Liver (tissue), 9 donors: ENCODE results near the gene PKHD1. TPM values are rescaled to one million over a fixed set of nuclear protein-coding genes. Genes with fewer than 3 reads are reported as not detected.
A peak's percentile ranks its signal among the peaks of the same experiment; 100 is the strongest.

ENCODE experiments used
- DNase-seq: peaks from one replicate; pipeline ENCODE4 v3.0.0-alpha.2; 2017; ENCODE audit warnings: low spot score
- H3K27ac ChIP-seq, 2 donors: one replicate each; pipeline ENCODE4 v1.7.0; 2013; ENCODE audit warnings: inconsistent platforms in 2 of 2, low read length in 2 of 2, control low read depth in 1 of 2, low read depth in 1 of 2, mild to moderate bottlenecking in 1 of 2
- H3K27me3 ChIP-seq, 4 donors: one replicate each; pipeline versions ENCODE4 v1.6.1 to v1.7.0; 2013; ENCODE audit warnings: low read length in 3 of 4, inconsistent platforms in 1 of 4, mild to moderate bottlenecking in 1 of 4, moderate library complexity in 1 of 4; ENCODE audit not compliant: control insufficient read depth in 4 of 4, insufficient read depth in 4 of 4
- H3K36me3 ChIP-seq, 4 donors: one replicate each; pipeline versions ENCODE4 v1.6.1 to v1.7.0; 2013; ENCODE audit warnings: low read length in 3 of 4, mild to moderate bottlenecking in 3 of 4, low read depth in 1 of 4, moderate library complexity in 1 of 4; ENCODE audit not compliant: control insufficient read depth in 4 of 4, insufficient read depth in 3 of 4
- H3K4me1 ChIP-seq, 4 donors: one replicate each; pipeline versions ENCODE4 v1.6.1 to v1.7.0; 2013; ENCODE audit warnings: low read length in 3 of 4, mild to moderate bottlenecking in 3 of 4, moderate library complexity in 1 of 4; ENCODE audit not compliant: control insufficient read depth in 4 of 4, insufficient read depth in 4 of 4
- H3K4me3 ChIP-seq, 3 donors: one replicate each; pipeline versions ENCODE4 v1.6.1 to v1.7.0; 2013; ENCODE audit warnings: low read length in 3 of 3, control low read depth in 1 of 3, low read depth in 1 of 3, mild to moderate bottlenecking in 1 of 3
- H3K9ac ChIP-seq, 2 donors: one replicate each; pipeline ENCODE4 v1.7.0; 2013; ENCODE audit warnings: low read length in 2 of 2, mild to moderate bottlenecking in 2 of 2, moderate library complexity in 2 of 2, control low read depth in 1 of 2, low read depth in 1 of 2
- H3K9me3 ChIP-seq, 4 donors: one replicate each; pipeline versions ENCODE4 v1.6.1 to v1.7.0; 2013; ENCODE audit warnings: low read length in 3 of 4; ENCODE audit not compliant: control insufficient read depth in 4 of 4
- ATF3 ChIP-seq: IDR thresholded peaks from 2 replicates; pipeline ENCODE4 v1.6.1; 2016; ENCODE audit warnings: antibody characterized with exemption
- CTCF ChIP-seq: fragments of 150-350 bp; IDR thresholded peaks from 2 replicates; pipeline ENCODE4 v1.5.1; 2017; ENCODE audit warnings: improper control_type of control experiment, low read depth, low read length; ENCODE audit not compliant: missing input control
- EGR1 ChIP-seq, 2 donors: IDR thresholded peaks; 2 replicates each; pipeline ENCODE4 v1.6.1; 2016 to 2018; ENCODE audit warnings: antibody characterized with exemption in 2 of 2, low read depth in 2 of 2
- FOXA1 ChIP-seq: IDR thresholded peaks from 2 replicates; pipeline ENCODE4 v1.6.1; 2016; ENCODE audit warnings: antibody characterized with exemption
- FOXA2 ChIP-seq: IDR thresholded peaks from 2 replicates; pipeline ENCODE4 v1.6.1; 2016; ENCODE audit warnings: antibody characterized with exemption
- GABPA ChIP-seq, 2 donors: IDR thresholded peaks in 1 of 2; conservative IDR thresholded peaks in 1 of 2; 2 replicates each; pipeline ENCODE4 v1.6.1; 2016; ENCODE audit warnings: antibody characterized with exemption in 2 of 2, mild to moderate bottlenecking in 1 of 2, moderate library complexity in 1 of 2
- HNF4A ChIP-seq, 2 donors: conservative IDR thresholded peaks; 2 replicates each; pipeline ENCODE4 v1.6.1; 2016; ENCODE audit warnings: antibody characterized with exemption in 2 of 2, mild to moderate bottlenecking in 2 of 2
- HNF4G ChIP-seq: IDR thresholded peaks from 2 replicates; pipeline ENCODE4 v1.6.1; 2016; ENCODE audit warnings: antibody characterized with exemption
- JUND ChIP-seq, 2 donors: IDR thresholded peaks; 2 replicates each; pipeline ENCODE4 v1.6.1; 2016; ENCODE audit warnings: antibody characterized with exemption in 2 of 2
- MAX ChIP-seq: IDR thresholded peaks from 2 replicates; pipeline ENCODE4 v1.6.1; 2016; ENCODE audit warnings: antibody characterized with exemption
- NR2F2 ChIP-seq: IDR thresholded peaks from 2 replicates; pipeline ENCODE4 v1.6.1; 2016; ENCODE audit warnings: antibody characterized with exemption
- RAD21 ChIP-seq, 2 donors: IDR thresholded peaks; 2 replicates each; pipeline ENCODE4 v1.6.1; 2016; ENCODE audit warnings: antibody characterized with exemption in 2 of 2, mild to moderate bottlenecking in 2 of 2
- REST ChIP-seq: IDR thresholded peaks from 2 replicates; pipeline ENCODE4 v1.6.1; 2016; ENCODE audit warnings: antibody characterized with exemption, mild to moderate bottlenecking
- RXRA ChIP-seq, 2 donors: IDR thresholded peaks; 2 replicates each; pipeline ENCODE4 v1.6.1; 2017 to 2018; ENCODE audit warnings: antibody characterized with exemption in 2 of 2, mild to moderate bottlenecking in 1 of 2
- SP1 ChIP-seq: IDR thresholded peaks from 2 replicates; pipeline ENCODE4 v1.6.1; 2018; ENCODE audit warnings: antibody characterized with exemption, mild to moderate bottlenecking
- TAF1 ChIP-seq: conservative IDR thresholded peaks from 2 replicates; pipeline ENCODE4 v1.6.1; 2016; ENCODE audit warnings: antibody characterized with exemption, mild to moderate bottlenecking
- YY1 ChIP-seq: IDR thresholded peaks from 2 replicates; pipeline ENCODE4 v1.6.1; 2016; ENCODE audit warnings: antibody characterized with exemption, mild to moderate bottlenecking
- ZBTB33 ChIP-seq: IDR thresholded peaks from 2 replicates; pipeline ENCODE4 v1.6.1; 2016; ENCODE audit warnings: antibody characterized with exemption
- WGBS: extraction: QIAGEN DNeasy Blood & Tissue Kit; methylation state at CpG from one replicate; pipeline ENCODE4 v1.1.7; 2013; 5-methylcytosine and 5-hydroxymethylcytosine counted together
- polyA plus RNA-seq, 2 donors: library from polyadenylated mRNA; stranded (reverse) in 1 of 2; unstranded in 1 of 2; fragments of 200-250 nt in 1 of 2; fragments of >200 nt in 1 of 2; fragmentation: Nextera tagmentation in 1 of 2; extraction: Ambion mirVana in 1 of 2; gene quantifications; one replicate each; pipeline versions ENCODE4 v1.2.1 to v1.2.3, GENCODE V29; 2013 to 2015
- total RNA-seq, 2 donors: library from RNA; depleted of rRNA; stranded (reverse); fragments of >200 nt; gene quantifications; one replicate each; pipeline ENCODE4 v1.2.3, GENCODE V29; 2014
- donor health status: healthy.
- donor health status: healthy.
- donor health status: healthy.
- donor health status: healthy.
- donor health status: healthy.

PKHD1 gene
- total and polyA plus RNA-seq, 4 donors, result 0.45 to 10.6 (median 3.2) TPM

- Histone ChIP-seq H3K27ac (peak overlapping the region; percentile 76 to 79), H3K9ac (peak overlapping the region; percentile 54 to 63)
- peak; percentile 47 for TF ChIP-seq FOXA1
- TF ChIP-seq FOXA2, result peak; percentile 72
- peak; percentile 84 for TF ChIP-seq SP1
- TF ChIP-seq CTCF, result no peak
- TF ChIP-seq GABPA (IDR thresholded peaks at IDR 0.05 in 1 of 2, conservative IDR thresholded peaks at IDR 0.05 in 1 of 2), result peak in 1 of 2 donors; percentile 22
- TF ChIP-seq ZBTB33, result peak; percentile 19
- peak; percentile 93 to 94 for TF ChIP-seq HNF4A (conservative IDR thresholded peaks at IDR 0.05)
- no peak for TF ChIP-seq NR2F2
- peak; percentile 44 to 76 for TF ChIP-seq JUND (IDR thresholded peaks at IDR 0.05)
- TF ChIP-seq ATF3, result peak; percentile 18
- peak; percentile 31 to 47 for TF ChIP-seq RAD21 (IDR thresholded peaks at IDR 0.05)
- peak; percentile 23 for TF ChIP-seq REST
- TF ChIP-seq RXRA (IDR thresholded peaks at IDR 0.05), result peak; percentile 56 to 65
- peak; percentile 65 for TF ChIP-seq YY1
- peak; percentile 6 for TF ChIP-seq TAF1
- no peak for TF ChIP-seq EGR1 (IDR thresholded peaks at IDR 0.05; ENCODE audit: low read depth in 2 of 2)
- TF ChIP-seq HNF4G, result peak; percentile 82
- TF ChIP-seq MAX, result peak; percentile 42
Measured at GRCh38 chr6:51737580-51738360, 349.6 kb downstream of the PKHD1 start.

More at GRCh38 chr6:51737580-51738360, 349.6 kb downstream of the PKHD1 start:
- H3K9me3 ChIP-seq, result no peaks in the 10 kb centered on the region
- no peaks in the 10 kb centered on the region for H3K36me3 ChIP-seq
- peak; percentile 36 for DNase-seq
- no peaks in the 10 kb centered on the region for H3K27me3 ChIP-seq
- H3K4me3 ChIP-seq, result peak overlapping the region in 2 of 3 donors; percentile 7 to 42
- H3K4me1 ChIP-seq, result peaks cover 3 to 20% (median 11%) of the 10 kb centered on the region in 4 donors
- WGBS, result 35% methylated on average over 6 of the region's 6 CpGs
